ENCODE results near the gene TMEM163. TPM values are rescaled to one million over a fixed set of nuclear protein-coding genes. Genes with fewer than 3 reads are reported as not detected.
A peak's percentile ranks its signal among the peaks of the same experiment; 100 is the strongest.

The TMEM163 gene
- total RNA-seq, 2 experiments from 2014 or later = 0.51 TPM; not detected in 1

GRCh38 chr2:134411828-134412638 lies 306.8 kb downstream of the TMEM163 start:
- POLR2A ChIA-PET = interaction anchor here (0.6 to 3.9 kb wide), 31 partner anchors 12 to 1423 kb away, joined by 3 to 26 read pairs (median 5); partner anchors contain the start of gene MGAT5
- peaks cover 71% of the 10 kb centered on the region for H3K4me1 ChIP-seq (ENCODE audit: insufficient read depth, low read length, poor library complexity, severe bottlenecking)
- H3K36me3 ChIP-seq (ENCODE audit: insufficient read depth, low read length) = peaks cover 43% of the 10 kb centered on the region
- intact Hi-C loops (cut with micrococcal nuclease; ENCODE audit: unreplicated experiment) = loop anchor here (1.0 to 2.0 kb wide), 6 partner anchors 137 to 526 kb away; no protein-coding TSS in a partner anchor
- H3K9me2 ChIP-seq (ENCODE audit: insufficient read depth, low read length) = no peaks in the 10 kb centered on the region
- DNase-seq (ENCODE audit: low spot score) = peak; percentile 97
- peak overlapping the region; percentile 99 for H3K27ac ChIP-seq (ENCODE audit: low read depth, low read length, poor library complexity, severe bottlenecking)
- peak; percentile 95 for TF ChIP-seq CTCF (conservative IDR thresholded peaks at IDR 0.05; ENCODE audit: low read length)
- TF ChIP-seq EZH2phosphoT487 (IDR thresholded peaks at IDR 0.05; ENCODE audit: borderline replicate concordance, low read depth, low read length) = no peak
- peak overlapping the region; percentile 44 for H3K4me3 ChIP-seq (ENCODE audit: low read depth, low read length, poor library complexity, severe bottlenecking)
- H3K79me2 ChIP-seq (ENCODE audit: insufficient read depth, low read depth, low read length) = peaks cover 16% of the 10 kb centered on the region; the same call in 1 of the 2 replicates
- H4K20me1 ChIP-seq (ENCODE audit: insufficient read depth, low read length) = no peaks in the 10 kb centered on the region
- no peaks in the 10 kb centered on the region for H3K9me3 ChIP-seq (ENCODE audit: low read length)
- no TSS peak for BruUV-seq (replicated peaks)
- H3K4me2 ChIP-seq (ENCODE audit: low read length) = peak overlapping the region; percentile 81
- H2AFZ ChIP-seq (ENCODE audit: low read length) = peak overlapping the region; percentile 39; the same call in 1 of the 2 replicates
- CTCF ChIA-PET (ENCODE audit: unreplicated experiment) = interaction anchor here (0.5 to 2.9 kb wide), 24 partner anchors 13 to 1753 kb away, joined by 3 to 44 read pairs (median 4); no protein-coding TSS in a partner anchor

- TF ChIP-seq CTCF (conservative IDR thresholded peaks at IDR 0.05; ENCODE audit: low read length) (no peak), EZH2phosphoT487 (IDR thresholded peaks at IDR 0.05; ENCODE audit: borderline replicate concordance, low read depth, low read length) (no peak)
- Histone ChIP-seq H3K4me1 (ENCODE audit: insufficient read depth, low read length, poor library complexity, severe bottlenecking) (peaks cover 77% of the 10 kb centered on the region), H3K4me2 (ENCODE audit: low read length) (peak overlapping the region; percentile 81), H3K27ac (ENCODE audit: low read depth, low read length, poor library complexity, severe bottlenecking) (peak overlapping the region; percentile 99), H3K9me3 (ENCODE audit: low read length) (no peaks in the 10 kb centered on the region), H2AFZ (ENCODE audit: low read length) (peak overlapping the region; percentile 29; the same call in 1 of the 2 replicates), H3K9me2 (ENCODE audit: insufficient read depth, low read length) (no peaks in the 10 kb centered on the region), H4K20me1 (ENCODE audit: insufficient read depth, low read length) (no peaks in the 10 kb centered on the region), H3K79me2 (ENCODE audit: insufficient read depth, low read depth, low read length) (peaks cover 16% of the 10 kb centered on the region; the same call in 1 of the 2 replicates), H3K36me3 (ENCODE audit: insufficient read depth, low read length) (peaks cover 44% of the 10 kb centered on the region), H3K4me3 (ENCODE audit: low read depth, low read length, poor library complexity, severe bottlenecking) (peak overlapping the region; percentile 39)
- DNase-seq (ENCODE audit: low spot score) = peak; percentile 94
- CTCF ChIA-PET (ENCODE audit: unreplicated experiment) = interaction anchor here (0.5 to 2.9 kb wide), 23 partner anchors 12 to 1752 kb away, joined by 3 to 44 read pairs (median 4); no protein-coding TSS in a partner anchor
- intact Hi-C loops (cut with micrococcal nuclease; ENCODE audit: unreplicated experiment) = loop anchor here (1.0 to 2.0 kb wide), 3 partner anchors 136 to 159 kb away; no protein-coding TSS in a partner anchor
- BruUV-seq (replicated peaks) = TSS peak; percentile 86
- POLR2A ChIA-PET = interaction anchor here (0.6 to 3.9 kb wide), 32 partner anchors 12 to 1422 kb away, joined by 3 to 26 read pairs (median 5); partner anchors contain the start of gene MGAT5
Measured at GRCh38 chr2:134411279-134411827, 307.4 kb downstream of the TMEM163 start.

Data from OCI-LY7 (cell line).